HG03139 (cell line): ENCODE results near the gene COX6A2.

Experiments
- ATAC-seq: cut with Tn5 transposase; IDR thresholded peaks from one replicate; pipeline ENCODE4 v1.9.1; 2021; ENCODE audit not compliant: unreplicated experiment

COX6A2 gene

GRCh38 chr16:31428279-31428597 lies at the start of gene COX6A2:
Gene COX6A2, minus strand, starts transcription at chr16:31428360. Its CDS starts 35 bp downstream, at chr16:31428325.
- ATAC-seq: no peak

- no peak for ATAC-seq
Measured at GRCh38 chr16:31477220-31478216, 49.4 kb upstream of the COX6A2 start.

GRCh38 chr16:31476303-31477219 lies 48.4 kb upstream of the COX6A2 start:
- ATAC-seq: no peak

GRCh38 chr16:31475946-31476302 lies 47.8 kb upstream of the COX6A2 start:
- ATAC-seq: no peak

GRCh38 chr16:31474773-31475738 lies 46.9 kb upstream of the COX6A2 start:
- no peak for ATAC-seq

GRCh38 chr16:31474173-31474714 lies 46.1 kb upstream of the COX6A2 start:
- no peak for ATAC-seq

- no peak for ATAC-seq
Measured at GRCh38 chr16:31473264-31473984, 45.3 kb upstream of the COX6A2 start.

GRCh38 chr16:31472709-31473203 lies 44.6 kb upstream of the COX6A2 start:
- no peak for ATAC-seq

- no peak for ATAC-seq
Measured at GRCh38 chr16:31471875-31472708, 43.9 kb upstream of the COX6A2 start, which contains the start of gene TGFB1I1. Gene TGFB1I1, plus strand, starts transcription at chr16:31472152. Its CDS starts 37 bp downstream, at chr16:31472189.

GRCh38 chr16:31471241-31471874 lies 43.2 kb upstream of the COX6A2 start:
- ATAC-seq: no peak

GRCh38 chr16:31470615-31471014 lies 42.5 kb upstream of the COX6A2 start:
- ATAC-seq: no peak

GRCh38 chr16:31467858-31468257 lies 39.7 kb upstream of the COX6A2 start:
- no peak for ATAC-seq

- ATAC-seq: peak; percentile 86
Measured at GRCh38 chr16:31467151-31467773, 39.1 kb upstream of the COX6A2 start.

GRCh38 chr16:31466381-31466841 lies 38.3 kb upstream of the COX6A2 start:
- no peak for ATAC-seq

- no peak for ATAC-seq
Measured at GRCh38 chr16:31465788-31466370, 37.7 kb upstream of the COX6A2 start.

- no peak for ATAC-seq
Measured at GRCh38 chr16:31464781-31465260, 36.7 kb upstream of the COX6A2 start.

- ATAC-seq: no peak
Measured at GRCh38 chr16:31464348-31464769, 36.2 kb upstream of the COX6A2 start.
